HG03469 (cell line): Measurements from ENCODE around the gene DHRS1.

ENCODE experiments used
- ATAC-seq: cut with Tn5 transposase; IDR thresholded peaks from one replicate; pipeline ENCODE4 v1.9.1; 2021; ENCODE audit warnings: mild to moderate bottlenecking, moderate library complexity, moderate number of reproducible peaks; ENCODE audit not compliant: unreplicated experiment

The DHRS1 gene

DNA sequence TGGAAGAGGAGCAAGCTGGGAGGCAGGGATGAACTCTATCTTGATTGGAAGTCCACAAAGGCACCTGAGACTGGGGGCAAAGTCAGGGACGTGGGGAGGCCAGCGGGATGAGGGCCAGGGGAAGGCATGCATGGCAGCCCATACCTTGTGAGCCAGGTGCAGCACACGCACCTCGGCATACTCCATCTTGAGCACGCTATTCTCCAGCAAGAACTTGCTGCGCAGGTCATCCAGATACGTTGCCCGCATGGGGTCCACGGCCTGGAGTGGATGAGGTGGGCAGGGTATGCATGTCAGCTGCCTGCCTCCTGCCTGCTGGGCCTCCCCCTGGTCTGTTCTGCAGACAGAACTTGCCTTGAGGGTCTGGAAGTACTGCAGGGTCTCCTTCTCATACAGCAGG lies 32.1 kb downstream of the DHRS1 start:
- ATAC-seq = no peak

GRCh38 chr14:24266344-24267244 lies 33.0 kb downstream of the DHRS1 start:
- no peak for ATAC-seq

- ATAC-seq = no peak
Observed at GRCh38 chr14:24264298-24264697, 35.3 kb downstream of the DHRS1 start.

- no peak for ATAC-seq
Observed at GRCh38 chr14:24263848-24264247, 35.7 kb downstream of the DHRS1 start.

DNA sequence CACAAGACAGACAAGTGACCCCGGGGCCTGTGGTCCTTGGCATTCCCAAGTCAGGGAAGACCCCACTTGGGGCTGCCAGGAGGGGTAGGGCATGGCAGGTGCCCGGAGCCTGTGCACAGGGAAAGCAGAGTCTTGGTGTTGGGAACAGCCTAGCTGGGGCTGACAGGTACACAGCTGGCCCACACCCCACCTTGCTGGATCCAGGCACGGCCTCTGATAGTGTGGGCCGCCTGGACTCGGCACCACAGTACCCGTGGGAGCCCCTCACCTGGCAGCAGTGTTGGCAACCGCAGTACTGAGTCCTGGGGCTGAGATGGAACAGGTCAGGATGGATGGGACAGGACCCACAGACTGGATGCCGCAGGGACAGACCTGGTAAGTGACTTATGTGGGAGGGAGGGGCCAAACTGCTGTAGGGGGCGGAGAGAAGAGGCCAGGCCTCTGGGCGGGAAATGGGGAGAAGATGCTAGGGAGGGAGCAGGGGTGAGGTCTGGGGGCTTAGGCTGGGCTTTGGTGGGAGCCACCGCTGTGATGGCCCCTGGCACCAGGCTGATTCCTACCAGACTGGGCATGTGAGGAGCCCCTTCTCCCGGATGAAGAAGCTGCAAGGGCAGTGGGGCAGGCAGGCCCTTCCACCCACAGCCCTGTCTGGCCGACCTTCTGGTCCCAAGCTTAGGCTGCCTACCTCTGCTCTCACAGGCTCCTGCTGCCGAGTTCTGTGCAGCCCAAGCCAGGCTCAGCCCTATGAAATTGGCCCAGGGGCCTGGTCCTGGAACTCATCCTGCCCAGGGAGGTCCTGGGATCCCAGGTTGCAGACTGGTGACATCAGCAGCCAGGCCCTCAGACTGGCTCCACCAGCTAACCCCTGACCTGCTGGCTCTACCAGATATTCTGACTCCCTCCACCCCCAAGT lies 36.5 kb downstream of the DHRS1 start, which contains the start of gene TGM1:
Gene TGM1 (minus strand): TSS at position 357 of the 913 bp plus-strand sequence. CDS start 825 bp downstream, outside the sequence.
- no peak for ATAC-seq

- ATAC-seq = no peak
Observed at GRCh38 chr14:24261969-24262327, 37.6 kb downstream of the DHRS1 start.

DNA sequence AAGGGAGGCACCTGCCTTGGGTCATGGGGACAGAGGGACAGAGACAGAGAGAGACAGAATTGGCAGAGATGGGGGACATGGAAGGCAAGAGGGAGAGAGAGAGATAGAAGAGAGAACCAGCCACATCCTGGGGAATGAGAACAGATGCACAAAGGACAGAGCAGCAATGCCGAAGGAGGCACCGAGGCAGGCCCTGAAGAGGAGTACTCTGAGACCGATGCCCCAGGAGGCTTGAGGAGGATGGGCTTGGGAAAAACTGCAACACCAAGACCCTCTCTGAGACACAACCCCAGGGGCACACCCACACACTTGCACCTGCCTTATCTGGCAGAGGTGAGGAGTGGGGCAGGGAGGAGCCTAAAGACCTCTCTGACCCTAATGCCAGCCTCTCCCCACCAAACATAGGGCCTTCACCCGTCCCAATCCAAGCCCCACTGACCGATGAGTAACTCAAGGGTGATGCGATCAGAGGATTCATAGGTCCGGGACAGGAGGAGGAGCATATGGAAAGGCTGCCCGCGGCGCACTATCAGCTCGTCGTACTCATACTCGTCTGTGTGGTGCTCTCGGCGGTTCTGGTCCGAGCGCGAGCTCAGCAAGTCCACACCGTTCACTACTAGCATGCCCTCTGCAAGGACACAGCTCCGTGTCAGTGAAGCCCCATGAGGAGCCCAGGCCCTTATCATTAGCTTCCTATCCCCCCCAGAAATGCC lies 38.2 kb downstream of the DHRS1 start:
- no peak for ATAC-seq

GRCh38 chr14:24260780-24261157 lies 38.8 kb downstream of the DHRS1 start:
- no peak for ATAC-seq

GRCh38 chr14:24260026-24260779 lies 39.4 kb downstream of the DHRS1 start:
- no peak for ATAC-seq

DNA sequence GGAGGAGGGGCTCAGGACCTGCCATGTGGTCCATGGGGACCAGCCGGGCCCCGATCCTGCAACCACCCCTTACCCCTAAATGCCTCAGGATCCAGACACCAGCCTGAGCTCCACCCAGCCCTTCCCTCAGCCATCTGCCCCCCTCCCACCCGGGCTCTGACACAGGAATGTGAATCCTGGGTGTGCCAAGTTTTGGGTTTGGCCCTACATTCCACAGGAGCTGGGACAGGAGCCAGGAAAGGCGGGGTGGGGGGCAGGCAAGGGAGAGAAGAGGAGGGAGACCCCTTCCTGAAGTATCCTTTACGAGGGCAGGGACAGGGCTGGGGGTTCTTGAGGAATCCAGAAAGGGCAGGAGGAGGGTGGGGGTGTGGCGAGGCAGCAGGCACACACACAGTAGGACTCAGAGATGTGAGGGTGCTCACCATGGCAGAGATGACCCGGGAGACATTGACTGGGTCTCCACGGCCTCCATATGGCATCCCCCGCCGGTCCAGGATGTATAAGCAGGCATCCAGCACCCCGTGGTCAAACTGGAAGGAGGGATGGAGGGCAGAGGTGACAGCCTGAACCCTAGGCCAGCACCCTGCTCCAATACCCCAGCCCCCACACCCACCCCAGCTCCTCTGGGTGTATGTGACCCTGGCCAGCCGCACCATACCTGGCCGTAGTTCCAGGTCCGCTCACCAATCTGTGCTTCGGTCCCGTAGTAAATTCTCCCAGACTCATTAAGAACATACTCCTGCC lies 40.1 kb downstream of the DHRS1 start:
- ATAC-seq = no peak

DNA sequence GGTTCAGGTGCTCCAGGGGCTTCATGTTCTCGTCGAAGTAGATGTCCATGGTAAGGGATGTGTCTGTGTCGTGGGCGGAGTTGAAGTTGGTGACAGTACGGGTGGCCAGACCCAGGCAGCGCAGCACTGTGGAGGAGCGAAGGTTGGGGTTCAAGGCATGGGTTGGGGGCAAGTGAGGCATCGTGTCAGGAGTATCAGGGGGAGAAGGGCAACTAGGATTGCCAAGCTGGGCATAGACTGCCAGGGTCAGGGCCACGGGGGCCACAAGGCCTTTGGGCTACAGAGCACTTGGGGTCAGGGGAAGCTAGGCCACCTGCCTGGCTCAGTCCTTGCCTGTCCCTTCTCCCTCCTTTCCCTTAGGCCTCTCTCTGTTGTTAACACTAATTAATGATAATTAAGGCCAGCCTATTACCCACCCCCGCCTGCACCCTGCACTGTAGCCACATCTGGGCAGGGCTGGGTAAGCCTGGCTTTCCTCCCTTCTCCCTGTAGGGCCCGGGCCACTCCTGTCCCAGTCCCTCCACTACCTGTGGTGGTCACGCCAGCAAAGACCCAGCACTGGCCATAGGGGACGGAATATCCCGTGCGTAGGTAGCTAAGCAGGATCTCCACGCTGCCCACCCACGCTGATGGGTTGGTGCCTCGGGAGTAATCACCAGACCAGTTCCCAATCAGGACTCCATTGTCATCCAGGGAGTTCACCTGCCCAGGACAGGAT lies 40.9 kb downstream of the DHRS1 start:
- no peak for ATAC-seq

DNA sequence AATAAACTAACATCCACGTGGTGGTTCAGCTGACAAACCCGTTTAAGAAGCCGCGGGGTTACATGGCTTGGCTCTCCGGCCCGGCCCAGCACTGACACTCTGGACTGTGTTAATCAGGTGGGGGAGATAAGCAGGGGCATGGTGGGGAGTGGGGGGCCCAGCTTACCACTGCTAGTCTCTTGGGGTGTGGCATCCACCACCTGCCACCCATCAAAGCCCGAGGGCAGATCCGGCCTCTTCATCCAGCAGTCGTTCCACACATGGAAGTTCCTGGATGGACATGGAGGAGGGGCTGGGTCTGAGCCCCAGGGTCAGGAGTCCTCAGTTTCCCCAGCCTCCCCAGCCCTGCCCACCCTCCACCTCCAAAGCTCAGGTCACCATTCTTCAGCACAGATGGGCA lies 41.5 kb downstream of the DHRS1 start:
- no peak for ATAC-seq

DNA sequence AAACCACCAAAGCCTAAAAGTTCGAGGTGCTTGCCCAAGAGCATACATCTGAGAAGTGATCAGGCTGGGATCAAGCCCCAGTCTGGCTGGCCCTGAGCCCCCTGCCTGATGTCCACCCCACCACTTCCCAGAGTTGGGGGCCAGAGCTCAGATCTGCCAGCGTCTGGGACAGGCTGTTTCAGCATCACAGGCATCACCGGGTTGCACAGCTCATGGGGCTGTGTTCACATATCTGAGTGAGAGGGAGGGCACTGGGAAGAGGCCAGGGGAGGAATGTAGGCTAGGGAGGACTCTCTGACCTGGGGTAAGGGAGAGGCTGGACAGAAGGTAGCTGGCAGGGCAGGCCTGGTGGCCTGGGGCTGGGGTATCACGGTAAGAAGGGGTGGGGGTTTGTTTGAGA lies 42.6 kb downstream of the DHRS1 start:
- ATAC-seq = no peak

GRCh38 chr14:24255931-24256711 lies 43.5 kb downstream of the DHRS1 start:
- no peak for ATAC-seq

GRCh38 chr14:24255438-24255837 lies 44.1 kb downstream of the DHRS1 start:
- ATAC-seq = no peak

GRCh38 chr14:24254630-24255392 lies 44.8 kb downstream of the DHRS1 start:
- ATAC-seq = no peak

DNA sequence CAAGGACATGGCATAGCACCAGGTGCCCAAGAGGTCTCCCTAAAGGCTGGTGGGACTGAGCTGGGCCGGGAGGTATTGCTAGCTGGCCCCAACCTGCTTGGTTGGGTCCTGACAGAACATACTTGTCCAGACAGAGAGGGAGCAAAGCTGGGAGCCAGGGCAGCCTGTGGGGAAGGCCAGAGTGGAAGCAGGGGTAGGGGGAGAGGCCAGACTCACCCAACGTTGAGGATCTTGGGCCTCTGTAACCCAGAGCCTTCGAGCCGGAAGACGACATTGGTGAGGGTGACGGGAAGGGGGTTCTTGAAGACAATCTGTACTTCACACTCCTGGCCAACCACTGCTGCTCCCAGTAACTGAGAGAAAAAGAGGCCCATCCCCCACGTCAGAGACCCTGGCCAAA lies 45.6 kb downstream of the DHRS1 start:
- no peak for ATAC-seq
